IMR-90 (cell line): ENCODE data around the gene SPATA16. TPM values are rescaled to one million over a fixed set of nuclear protein-coding genes. Genes with fewer than 3 reads are reported as not detected.

Experiments
- ATAC-seq: fragments of 200-7000 bp; cut with Tn5 transposase; 2 replicates; pipeline ENCODE4 v1.9.1; 2020; ENCODE audit warnings: low read depth, mild to moderate bottlenecking, moderate library complexity
- BruUV-seq: library from RNA; stranded (reverse); fragments of 400-500 nt; replicated peaks from 2 replicates; lab custom pipeline; 2021; lab: Mats Ljungman, UMichigan
- CTCF ChIA-PET: fragments of 300-600 bp; formaldehyde crosslinking; extraction: SDS; loops from one replicate; lab custom pipeline; 2021; ENCODE audit warnings: antibody characterized with exemption; lab: Yijun Ruan, JAX
- POLR2A ChIA-PET: fragments of 300-600 bp; sonication (Branson Sonifier 250); formaldehyde crosslinking; loops from one replicate; lab custom pipeline; 2022; ENCODE audit warnings: antibody characterized with exemption; ENCODE audit not compliant: unreplicated experiment; lab: Charles Lee
- DNase-seq: peaks from one replicate; pipeline ENCODE4 v3.0.0; 2013
- H2AFZ ChIP-seq: replicated peaks from 2 replicates; pipeline ENCODE3; 2013; ENCODE audit warnings: low read length, mild to moderate bottlenecking; ENCODE audit not compliant: poor library complexity
- H2AK5ac ChIP-seq: 2 replicates; pipeline ENCODE4 v1.6.1; 2013; ENCODE audit warnings: low read depth, low read length, inconsistent platforms
- H2AK9ac ChIP-seq: replicated peaks from 2 replicates; pipeline ENCODE3; 2013; ENCODE audit warnings: mild to moderate bottlenecking, low read depth, low read length, moderate library complexity; ENCODE audit not compliant: poor library complexity
- H2BK120ac ChIP-seq: 2 replicates; pipeline ENCODE4 v1.6.1; 2013; ENCODE audit warnings: low read depth, low read length, inconsistent platforms
- H2BK15ac ChIP-seq: 3 replicates; pipeline ENCODE4 v1.6.1; 2013; ENCODE audit warnings: low read depth, low read length, inconsistent platforms
- H2BK20ac ChIP-seq: 2 replicates; pipeline ENCODE4 v1.6.1; 2013; ENCODE audit warnings: low read depth, mild to moderate bottlenecking, inconsistent platforms, low read length, moderate library complexity
- H2BK5ac ChIP-seq: 2 replicates; pipeline ENCODE4 v1.6.1; 2013; ENCODE audit warnings: mild to moderate bottlenecking, low read depth, low read length, inconsistent platforms; ENCODE audit not compliant: poor library complexity, severe bottlenecking
- H3K14ac ChIP-seq: replicated peaks from 2 replicates; pipeline ENCODE4 v1.6.1; 2013; ENCODE audit warnings: low read depth, low read length, inconsistent platforms
- H3K18ac ChIP-seq: 2 replicates; pipeline ENCODE4 v1.6.1; 2013; ENCODE audit warnings: low read depth, low read length, control low read depth
- H3K23ac ChIP-seq: 2 replicates; pipeline ENCODE4 v1.6.1; 2013; ENCODE audit warnings: low read depth, low read length, inconsistent platforms
- H3K27ac ChIP-seq: 2 replicates; pipeline ENCODE4 v1.5.1; 2013; ENCODE audit warnings: mild to moderate bottlenecking, control low read depth, low read length; ENCODE audit not compliant: insufficient read depth
- H3K27me3 ChIP-seq: 2 replicates; pipeline ENCODE4 v1.6.1; 2013; ENCODE audit warnings: low read length; ENCODE audit not compliant: control insufficient read depth, insufficient read depth
- H3K36me3 ChIP-seq: 2 replicates; pipeline ENCODE4 v1.6.1; 2013; ENCODE audit warnings: low read length, mixed read lengths; ENCODE audit not compliant: control insufficient read depth, insufficient read depth
- H3K4ac ChIP-seq: 2 replicates; pipeline ENCODE4 v1.6.1; 2013; ENCODE audit warnings: low read depth, low read length, inconsistent platforms
- H3K4me1 ChIP-seq: 2 replicates; pipeline ENCODE4 v1.6.1; 2013; ENCODE audit warnings: low read length, mixed read lengths; ENCODE audit not compliant: control insufficient read depth, insufficient read depth
- H3K4me2 ChIP-seq: 2 replicates; pipeline ENCODE4 v1.6.1; 2013; ENCODE audit warnings: low read depth, mild to moderate bottlenecking, control low read depth, low read length, moderate library complexity
- H3K4me3 ChIP-seq: 2 replicates; pipeline ENCODE4 v1.5.1; 2013; ENCODE audit warnings: low read depth, mild to moderate bottlenecking, control low read depth, low read length, moderate library complexity; ENCODE audit not compliant: insufficient read depth
- H3K56ac ChIP-seq: 2 replicates; pipeline ENCODE4 v1.6.1; 2013; ENCODE audit warnings: low read length, inconsistent platforms; ENCODE audit not compliant: insufficient read depth; ENCODE audit errors: extremely low read depth
- H3K79me1 ChIP-seq, 2 experiments: 2 replicates each; pipeline ENCODE4 v1.6.1; 2013; ENCODE audit warnings: low read length in 2 of 2, inconsistent platforms in 1 of 2, low read depth in 1 of 2
- H3K9ac ChIP-seq: 2 replicates; pipeline ENCODE4 v1.6.1; 2013; ENCODE audit warnings: low read depth, low read length, control low read depth
- H3K9me1 ChIP-seq: 2 replicates; pipeline ENCODE4 v1.6.1; 2013; ENCODE audit warnings: low read length, inconsistent platforms; ENCODE audit not compliant: insufficient read depth
- H3K9me3 ChIP-seq: 2 replicates; pipeline ENCODE4 v1.6.1; 2013; ENCODE audit warnings: low read length; ENCODE audit not compliant: control insufficient read depth, insufficient read depth
- H4K20me1 ChIP-seq: 2 replicates; pipeline ENCODE4 v1.6.1; 2013; ENCODE audit warnings: low read length, inconsistent platforms; ENCODE audit not compliant: insufficient read depth
- H4K5ac ChIP-seq: 2 replicates; pipeline ENCODE4 v1.6.1; 2013; ENCODE audit warnings: mild to moderate bottlenecking, low read depth, low read length, control low read depth
- H4K8ac ChIP-seq, 2 experiments: 2 replicates each; pipeline ENCODE4 v1.6.1; 2013; ENCODE audit warnings: low read depth in 2 of 2, low read length in 2 of 2, control low read depth in 1 of 2, inconsistent platforms in 1 of 2
- H4K91ac ChIP-seq: 2 replicates; pipeline ENCODE4 v1.6.1; 2013; ENCODE audit warnings: low read depth, low read length, inconsistent platforms; ENCODE audit not compliant: insufficient read depth
- MAFK ChIP-seq: IDR thresholded peaks from 2 replicates; pipeline ENCODE4 v1.6.1; 2012; ENCODE audit warnings: low read depth, low read length, improper control_type of control experiment
- RAD21 ChIP-seq: IDR thresholded peaks from 2 replicates; pipeline ENCODE4 v1.6.1; 2012; ENCODE audit warnings: low read length, improper control_type of control experiment
- WGBS, 2 experiments: methylation state at CpG; one replicate each; pipeline versions ENCODE4 v1.1.5 to v1.1.7; 2013; ENCODE audit warnings: missing lambda C conversion rate in 2 of 2; ENCODE audit not compliant: insufficient read length in 1 of 2; ENCODE audit errors: extremely low coverage in 2 of 2; 5-methylcytosine and 5-hydroxymethylcytosine counted together
- dilution Hi-C: fragments of 300-500 bp; cut with HindIII; formaldehyde crosslinking; loops from one replicate; pipeline ENCODE4 v1.14.3; 2018; ENCODE audit warnings: low sequenced_read_pairs; ENCODE audit not compliant: unreplicated experiment
- in situ Hi-C: fragments of 300-500 bp; cut with MboI; formaldehyde crosslinking; loops from 3 replicates; pipeline ENCODE4 v1.14.3; 2019; ENCODE audit warnings: low sequenced_read_pairs, inconsistent platforms, mixed read lengths
- intact Hi-C: fragments of 100-400 bp; cut with micrococcal nuclease; formaldehyde crosslinking; loops from 2 replicates; pipeline ENCODE4 v1.10.0; 2022
- polyA plus RNA-seq, 3 experiments: library from polyadenylated mRNA; depleted of rRNA; stranded (reverse); fragments of >200 nt; gene quantifications; 2 replicates each; pipeline ENCODE4 v1.2.3, GENCODE V29; 2012; ENCODE audit warnings: low replicate concordance in 1 of 3
- total RNA-seq: library from RNA; depleted of rRNA; stranded (reverse); fragments of >200 nt; gene quantifications from 2 replicates; pipeline ENCODE4 v1.2.3, GENCODE V29; 2012

SPATA16 gene
- total and polyA plus RNA-seq, 2 of the 4 experiments (the other 2 are of a cell fraction) = not detected

DNA sequence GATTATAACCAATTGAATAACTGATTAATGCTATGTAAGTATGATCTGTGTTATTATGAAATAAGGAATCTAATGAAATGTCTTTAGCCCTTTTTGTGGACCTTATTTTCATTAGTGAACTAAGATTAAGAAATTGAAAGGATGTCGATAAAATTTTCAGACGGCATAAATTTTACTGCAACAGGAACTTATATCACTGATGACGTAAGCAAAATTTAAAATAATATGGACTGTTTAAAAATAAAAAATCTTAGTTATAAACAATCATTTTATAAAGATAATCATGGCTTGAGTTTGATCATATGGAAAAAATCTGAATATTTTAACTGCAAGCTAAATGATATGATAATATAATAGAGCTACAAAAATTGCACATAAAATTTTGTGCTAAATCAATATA lies 112.7 kb downstream of the SPATA16 start:
- BruUV-seq = no TSS peak
- H4K8ac ChIP-seq = no peak overlapping the region
- TF ChIP-seq RAD21 (no peak), MAFK (peak; percentile 42)
- no peaks in the 10 kb centered on the region for H3K9me3 ChIP-seq
- no peak overlapping the region for H2AK5ac ChIP-seq
- dilution Hi-C loops (no loop called here), intact Hi-C loops (no loop called here), in situ Hi-C loops (no loop called here)
- no peak overlapping the region for H3K4me2 ChIP-seq
- ChIA-PET CTCF (no interaction called here), POLR2A (no interaction called here)
- H3K4me1 ChIP-seq = no peaks in the 10 kb centered on the region
- no peak overlapping the region for H2AFZ ChIP-seq
- H4K91ac ChIP-seq = no peak overlapping the region
- H3K27ac ChIP-seq = no peak overlapping the region
- H3K14ac ChIP-seq = no peak overlapping the region
- H2BK15ac ChIP-seq = no peak overlapping the region
- no peaks in the 10 kb centered on the region for H4K20me1 ChIP-seq
- H2BK20ac ChIP-seq = no peak overlapping the region
- H2BK120ac ChIP-seq = no peak overlapping the region
- no peak overlapping the region for H3K23ac ChIP-seq
- H3K4me3 ChIP-seq = no peak overlapping the region
- H2BK5ac ChIP-seq = no peak overlapping the region
- no peaks in the 10 kb centered on the region for H3K27me3 ChIP-seq
- WGBS, 2 experiments = no CpG with 5 or more reads among the region's 3 CpGs
- H4K5ac ChIP-seq = no peak overlapping the region
- H3K56ac ChIP-seq = no peak overlapping the region
- no peaks in the 10 kb centered on the region for H3K36me3 ChIP-seq
- H3K4ac ChIP-seq = no peak overlapping the region
- H3K18ac ChIP-seq = no peak overlapping the region
- H3K79me1 ChIP-seq = no peaks in the 10 kb centered on the region
- DNase-seq = no peak
- no peak for ATAC-seq
- no peak overlapping the region for H3K9ac ChIP-seq
- no peak overlapping the region for H2AK9ac ChIP-seq
- H3K9me1 ChIP-seq = no peaks in the 10 kb centered on the region
